Neural cell (in vitro differentiated cells): Measurements from ENCODE around the gene SNX14. TPM values are rescaled to one million over a fixed set of nuclear protein-coding genes. Genes with fewer than 3 reads are reported as not detected.
"Not testable (repeated sequence)": the region's sequence is repeated elsewhere in the genome, so short reads cannot be mapped to it uniquely, and the experiment has no call there.

Experiments used
- H2AFZ ChIP-seq: fragments of 200-600, 300-800 bp; sonication (generic), shearing (Covaris generic); 2 replicates; pipeline ENCODE4 v1.6.0; 2014; ENCODE audit warnings: low read depth, mild to moderate bottlenecking, antibody characterized with exemption, low read length, moderate library complexity
- H3F3A ChIP-seq: fragments of 200-600 bp; shearing (Covaris generic); 2 replicates; pipeline ENCODE4 v1.6.1; 2016; ENCODE audit warnings: mild to moderate bottlenecking, moderate library complexity, mixed read lengths, antibody characterized with exemption, low read length; ENCODE audit not compliant: insufficient read depth, poor library complexity, severe bottlenecking
- H3K27ac ChIP-seq: fragments of 200-600, 300-800 bp; sonication (generic), shearing (Covaris generic); 2 replicates; pipeline ENCODE4 v1.5.1; 2014; ENCODE audit warnings: mild to moderate bottlenecking, low read length, moderate library complexity
- H3K27me3 ChIP-seq: fragments of 300-800, 200-600 bp; sonication (generic), shearing (Covaris generic); 2 replicates; pipeline ENCODE4 v1.6.0; 2014; ENCODE audit warnings: mild to moderate bottlenecking, low read depth, low read length, moderate library complexity; ENCODE audit not compliant: insufficient read depth
- H3K36me3 ChIP-seq: fragments of 300-800, 200-600 bp; sonication (generic), shearing (Covaris generic); 2 replicates; pipeline ENCODE4 v1.5.1; 2014; ENCODE audit warnings: mild to moderate bottlenecking, antibody characterized with exemption, low read length, moderate library complexity; ENCODE audit not compliant: insufficient read depth
- H3K4me2 ChIP-seq: fragments of 300-800, 200-600 bp; sonication (generic), shearing (Covaris generic); 2 replicates; pipeline ENCODE4 v1.6.0; 2014; ENCODE audit warnings: mild to moderate bottlenecking, low read length
- H3K4me3 ChIP-seq: fragments of 300-800, 200-600 bp; sonication (generic), shearing (Covaris generic); 2 replicates; pipeline ENCODE4 v1.5.1; 2014; ENCODE audit warnings: mild to moderate bottlenecking, low read length, moderate library complexity
- H3K79me2 ChIP-seq: fragments of 200-600 bp; shearing (Covaris generic); replicated peaks from 2 replicates; pipeline ENCODE4 v1.6.0; 2014; ENCODE audit warnings: mild to moderate bottlenecking, low read length, moderate library complexity; ENCODE audit not compliant: insufficient read depth
- H3K9ac ChIP-seq: fragments of 300-800, 200-600 bp; sonication (generic), shearing (Covaris generic); 2 replicates; pipeline ENCODE4 v1.6.1; 2016; ENCODE audit warnings: mild to moderate bottlenecking, low read length, mixed read lengths
- H3K9me2 ChIP-seq: fragments of 200-600 bp; shearing (Covaris generic); 2 replicates; pipeline ENCODE4 v1.6.1; 2016; ENCODE audit warnings: mild to moderate bottlenecking, low read length, mixed read lengths; ENCODE audit not compliant: insufficient read depth
- H3K9me3 ChIP-seq: fragments of 200-600, 300-800 bp; sonication (generic), shearing (Covaris generic); 2 replicates; pipeline ENCODE4 v1.6.1; 2016; ENCODE audit warnings: mild to moderate bottlenecking, mixed run types, low read length, moderate library complexity, mixed read lengths
- H4K20me1 ChIP-seq: fragments of 200-600 bp; shearing (Covaris generic); 2 replicates; pipeline ENCODE4 v1.6.1; 2016; ENCODE audit warnings: mild to moderate bottlenecking, mixed run types; ENCODE audit not compliant: insufficient read depth
- EP300 ChIP-seq: fragments of 450-650 bp; conservative IDR thresholded peaks from 2 replicates; pipeline ENCODE4 v1.6.1; 2014; ENCODE audit warnings: antibody characterized with exemption, mild to moderate bottlenecking, moderate library complexity; ENCODE audit not compliant: poor library complexity, severe bottlenecking
- EZH2 ChIP-seq: fragments of 200-600, 300-800 bp; shearing (Covaris generic), sonication (generic); IDR thresholded peaks from 2 replicates; pipeline ENCODE4 v1.6.1; 2014; ENCODE audit warnings: antibody characterized with exemption, low read length, borderline replicate concordance, mild to moderate bottlenecking; ENCODE audit not compliant: insufficient read depth, poor library complexity, severe bottlenecking
- MXI1 ChIP-seq: fragments of 450-650 bp; conservative IDR thresholded peaks from 2 replicates; pipeline ENCODE4 v1.6.1; 2014; ENCODE audit warnings: antibody characterized with exemption, mild to moderate bottlenecking; ENCODE audit not compliant: poor library complexity, severe bottlenecking
- POLR2AphosphoS5 ChIP-seq: IDR thresholded peaks from 2 replicates; pipeline ENCODE4 v1.6.1; 2012
- RAD21 ChIP-seq: fragments of 450-650 bp; conservative IDR thresholded peaks from 2 replicates; pipeline ENCODE4 v1.6.1; 2014; ENCODE audit warnings: antibody characterized with exemption, mild to moderate bottlenecking, moderate library complexity
- SMC3 ChIP-seq: fragments of 450-650 bp; conservative IDR thresholded peaks from 2 replicates; pipeline ENCODE4 v1.6.1; 2014; ENCODE audit warnings: antibody characterized with exemption, mild to moderate bottlenecking, moderate library complexity; ENCODE audit not compliant: poor library complexity
- TAF1 ChIP-seq: IDR thresholded peaks from 2 replicates; pipeline ENCODE4 v1.6.1; 2012; ENCODE audit warnings: low read depth
- polyA plus RNA-seq: library from polyadenylated mRNA; depleted of rRNA; stranded (reverse); fragments of >200 nt; gene quantifications from 2 replicates; pipeline ENCODE4 v1.2.3, GENCODE V29; 2014
- TF ChIP-seq, protein P1 (sequence below): IDR thresholded peaks from 2 replicates; pipeline ENCODE4 v1.6.1; 2012; ENCODE audit warnings: borderline replicate concordance
- TF ChIP-seq, protein P2 (sequence below): fragments of 450-650 bp; IDR thresholded peaks from 2 replicates; pipeline ENCODE4 v1.5.1; 2014; ENCODE audit warnings: antibody characterized with exemption, mild to moderate bottlenecking, moderate library complexity; ENCODE audit not compliant: poor library complexity, severe bottlenecking

Gene SNX14
- polyA plus RNA-seq, 1 donor from 2014 or later, result 112 TPM

DNA sequence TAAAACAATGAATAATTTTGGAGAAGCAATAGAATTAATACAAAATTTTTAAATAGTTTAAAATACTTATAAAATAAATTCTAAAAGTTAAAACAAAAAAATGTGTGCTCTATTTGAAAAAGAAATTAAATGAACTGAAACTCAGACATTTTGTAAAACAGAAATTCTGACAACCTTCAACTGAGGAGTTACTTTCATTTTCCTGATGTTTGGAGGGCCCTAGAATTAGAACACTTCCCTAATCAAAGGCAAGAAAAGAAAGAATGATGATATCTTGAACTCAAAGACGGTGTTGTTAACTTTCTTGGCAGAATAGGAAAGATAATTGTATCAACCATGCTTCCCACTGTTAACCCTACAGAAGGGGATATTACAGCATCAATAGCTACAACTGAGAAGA, 27.9 kb downstream of the SNX14 start:
- no peaks in the 10 kb centered on the region for H3K9me2 ChIP-seq
- H3K79me2 ChIP-seq, result no peaks in the 10 kb centered on the region
- no peak overlapping the region for H3K9ac ChIP-seq
- H3K27ac ChIP-seq, result no peak overlapping the region
- no peaks in the 10 kb centered on the region for H3K9me3 ChIP-seq
- H3K4me2 ChIP-seq, result no peak overlapping the region
- H3F3A ChIP-seq, result no peaks in the 10 kb centered on the region
- H3K27me3 ChIP-seq, result no peaks in the 10 kb centered on the region
- H2AFZ ChIP-seq, result no peak overlapping the region
- H3K4me3 ChIP-seq, result no peak overlapping the region
- no peaks in the 10 kb centered on the region for H4K20me1 ChIP-seq
- H3K36me3 ChIP-seq, result peaks cover 3% of the 10 kb centered on the region
- TF ChIP-seq EP300 (no peak), POLR2AphosphoS5 (no peak), TAF1 (no peak), MXI1 (no peak), RAD21 (no peak)
- TF ChIP-seq, protein P1, sequence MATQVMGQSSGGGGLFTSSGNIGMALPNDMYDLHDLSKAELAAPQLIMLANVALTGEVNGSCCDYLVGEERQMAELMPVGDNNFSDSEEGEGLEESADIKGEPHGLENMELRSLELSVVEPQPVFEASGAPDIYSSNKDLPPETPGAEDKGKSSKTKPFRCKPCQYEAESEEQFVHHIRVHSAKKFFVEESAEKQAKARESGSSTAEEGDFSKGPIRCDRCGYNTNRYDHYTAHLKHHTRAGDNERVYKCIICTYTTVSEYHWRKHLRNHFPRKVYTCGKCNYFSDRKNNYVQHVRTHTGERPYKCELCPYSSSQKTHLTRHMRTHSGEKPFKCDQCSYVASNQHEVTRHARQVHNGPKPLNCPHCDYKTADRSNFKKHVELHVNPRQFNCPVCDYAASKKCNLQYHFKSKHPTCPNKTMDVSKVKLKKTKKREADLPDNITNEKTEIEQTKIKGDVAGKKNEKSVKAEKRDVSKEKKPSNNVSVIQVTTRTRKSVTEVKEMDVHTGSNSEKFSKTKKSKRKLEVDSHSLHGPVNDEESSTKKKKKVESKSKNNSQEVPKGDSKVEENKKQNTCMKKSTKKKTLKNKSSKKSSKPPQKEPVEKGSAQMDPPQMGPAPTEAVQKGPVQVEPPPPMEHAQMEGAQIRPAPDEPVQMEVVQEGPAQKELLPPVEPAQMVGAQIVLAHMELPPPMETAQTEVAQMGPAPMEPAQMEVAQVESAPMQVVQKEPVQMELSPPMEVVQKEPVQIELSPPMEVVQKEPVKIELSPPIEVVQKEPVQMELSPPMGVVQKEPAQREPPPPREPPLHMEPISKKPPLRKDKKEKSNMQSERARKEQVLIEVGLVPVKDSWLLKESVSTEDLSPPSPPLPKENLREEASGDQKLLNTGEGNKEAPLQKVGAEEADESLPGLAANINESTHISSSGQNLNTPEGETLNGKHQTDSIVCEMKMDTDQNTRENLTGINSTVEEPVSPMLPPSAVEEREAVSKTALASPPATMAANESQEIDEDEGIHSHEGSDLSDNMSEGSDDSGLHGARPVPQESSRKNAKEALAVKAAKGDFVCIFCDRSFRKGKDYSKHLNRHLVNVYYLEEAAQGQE, result no peak
- TF ChIP-seq, protein P2, sequence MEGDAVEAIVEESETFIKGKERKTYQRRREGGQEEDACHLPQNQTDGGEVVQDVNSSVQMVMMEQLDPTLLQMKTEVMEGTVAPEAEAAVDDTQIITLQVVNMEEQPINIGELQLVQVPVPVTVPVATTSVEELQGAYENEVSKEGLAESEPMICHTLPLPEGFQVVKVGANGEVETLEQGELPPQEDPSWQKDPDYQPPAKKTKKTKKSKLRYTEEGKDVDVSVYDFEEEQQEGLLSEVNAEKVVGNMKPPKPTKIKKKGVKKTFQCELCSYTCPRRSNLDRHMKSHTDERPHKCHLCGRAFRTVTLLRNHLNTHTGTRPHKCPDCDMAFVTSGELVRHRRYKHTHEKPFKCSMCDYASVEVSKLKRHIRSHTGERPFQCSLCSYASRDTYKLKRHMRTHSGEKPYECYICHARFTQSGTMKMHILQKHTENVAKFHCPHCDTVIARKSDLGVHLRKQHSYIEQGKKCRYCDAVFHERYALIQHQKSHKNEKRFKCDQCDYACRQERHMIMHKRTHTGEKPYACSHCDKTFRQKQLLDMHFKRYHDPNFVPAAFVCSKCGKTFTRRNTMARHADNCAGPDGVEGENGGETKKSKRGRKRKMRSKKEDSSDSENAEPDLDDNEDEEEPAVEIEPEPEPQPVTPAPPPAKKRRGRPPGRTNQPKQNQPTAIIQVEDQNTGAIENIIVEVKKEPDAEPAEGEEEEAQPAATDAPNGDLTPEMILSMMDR, result no peak

DNA sequence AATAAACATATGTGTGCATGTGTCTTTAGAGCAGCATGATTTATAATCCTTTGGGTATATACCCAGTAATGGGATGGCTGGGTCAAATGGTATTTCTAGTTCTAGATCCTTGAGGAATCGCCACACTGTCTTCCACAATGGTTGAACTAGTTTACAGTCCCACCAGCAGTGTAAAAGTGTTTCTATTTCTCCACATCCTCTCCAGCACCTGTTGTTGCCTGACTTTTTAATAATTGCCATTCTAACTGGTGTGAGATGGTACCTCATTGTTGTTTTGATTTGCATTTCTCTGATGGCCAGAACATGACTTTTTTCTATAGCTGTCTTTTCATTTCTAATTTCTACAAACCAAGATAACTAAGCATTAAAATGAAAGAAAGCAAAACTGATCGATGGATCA, 29.4 kb downstream of the SNX14 start:
- not testable (repeated sequence) for H2AFZ ChIP-seq, H3K27ac ChIP-seq, H3K9ac ChIP-seq, H3K4me2 ChIP-seq, H3K9me2 ChIP-seq, H3K4me3 ChIP-seq, H3K9me3 ChIP-seq, H3K36me3 ChIP-seq, H3K79me2 ChIP-seq, H4K20me1 ChIP-seq, H3F3A ChIP-seq, H3K27me3 ChIP-seq

DNA sequence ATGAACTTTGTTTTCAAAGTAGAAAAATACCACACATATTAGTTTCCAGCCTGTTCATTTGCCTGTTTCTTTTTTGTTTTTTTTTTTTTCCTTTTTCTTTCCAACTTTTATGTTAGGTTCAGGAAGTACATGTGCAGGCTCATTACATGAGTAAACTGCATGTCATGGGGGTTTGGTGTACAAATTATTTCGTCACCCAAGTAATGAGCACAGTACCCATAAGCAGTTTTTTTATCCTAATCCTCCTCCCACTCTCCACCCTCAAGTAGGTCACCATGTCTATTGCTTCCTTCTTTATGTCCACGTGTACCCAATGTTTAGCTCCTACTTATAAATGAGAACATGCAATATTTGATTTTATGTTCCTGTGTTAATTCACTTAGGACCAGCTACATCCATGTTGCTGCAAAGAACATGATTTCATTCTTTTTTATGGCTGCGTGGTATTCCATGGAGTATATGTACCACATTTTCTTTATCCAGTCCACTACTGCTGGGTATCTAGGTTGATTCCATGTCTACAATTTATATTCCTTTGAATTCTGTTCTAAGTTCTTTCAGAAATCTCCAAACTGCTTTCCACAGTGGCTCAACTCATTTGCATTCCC, 31.8 kb downstream of the SNX14 start:
- H3F3A ChIP-seq, result no peaks in the 10 kb centered on the region
- no peak overlapping the region for H3K9ac ChIP-seq
- H3K9me2 ChIP-seq, result no peaks in the 10 kb centered on the region
- no peaks in the 10 kb centered on the region for H4K20me1 ChIP-seq
- H3K79me2 ChIP-seq, result no peaks in the 10 kb centered on the region
- H3K27me3 ChIP-seq, result no peaks in the 10 kb centered on the region
- H2AFZ ChIP-seq, result no peak overlapping the region
- no peak overlapping the region for H3K4me3 ChIP-seq
- H3K9me3 ChIP-seq, result no peaks in the 10 kb centered on the region
- no peaks in the 10 kb centered on the region for H3K36me3 ChIP-seq
- H3K4me2 ChIP-seq, result no peak overlapping the region
- TF ChIP-seq TAF1 (no peak), EZH2 (no peak), EP300 (no peak), POLR2AphosphoS5 (no peak), MXI1 (no peak), SMC3 (no peak), RAD21 (no peak)
- TF ChIP-seq, protein P2, result no peak
- TF ChIP-seq, protein P1, result no peak
- no peak overlapping the region for H3K27ac ChIP-seq
